Sigmoid colon (tissue), 4 donors: Measurements from ENCODE around the gene ACVR2B.

Source experiments
- CTCF ChIP-seq, 4 experiments: fragments of 450-650 bp in 3 of 4; fragments of 200-600 bp in 1 of 4; IDR thresholded peaks; one replicate each; pipeline ENCODE4 v1.5.1; 2016 to 2019; ENCODE audit warnings: antibody characterized with exemption in 4 of 4, mild to moderate bottlenecking in 3 of 4, moderate library complexity in 2 of 4
- EP300 ChIP-seq, 4 donors: sonication (generic); formaldehyde crosslinking; IDR thresholded peaks; one replicate each; pipeline ENCODE4 v1.6.1; 2017; ENCODE audit warnings: antibody characterized with exemption in 4 of 4
- POLR2A ChIP-seq, 2 donors: fragments of 450-650 bp; IDR thresholded peaks; one replicate each; pipeline ENCODE4 v1.6.1; 2016; ENCODE audit warnings: antibody characterized with exemption in 2 of 2, mild to moderate bottlenecking in 2 of 2, moderate library complexity in 2 of 2
- POLR2AphosphoS5 ChIP-seq, 4 donors: sonication (generic); formaldehyde crosslinking; IDR thresholded peaks; one replicate each; pipeline ENCODE4 v1.6.1; 2017; ENCODE audit warnings: antibody characterized with exemption in 4 of 4

DNA sequence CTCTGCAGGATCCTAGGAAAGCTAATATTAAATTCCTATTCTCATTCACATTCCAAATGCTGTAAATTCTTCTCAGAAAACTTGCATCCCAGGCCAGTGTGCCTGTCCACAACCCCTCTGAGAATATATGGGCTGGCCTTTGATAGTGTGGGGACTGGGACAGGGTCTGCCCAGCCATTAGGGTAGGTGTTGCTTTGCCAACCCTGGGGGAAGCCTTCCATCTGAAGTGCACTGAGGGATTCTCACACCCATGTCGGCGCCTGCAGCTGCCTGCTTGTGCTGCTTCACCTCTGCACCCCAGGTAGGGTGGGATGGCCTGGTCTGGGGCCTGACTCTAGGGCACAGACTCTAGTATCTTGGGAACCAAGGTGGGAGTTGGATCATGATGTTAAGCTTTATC is 27.2 kb downstream of the ACVR2B start:
- TF ChIP-seq CTCF (IDR thresholded peaks at IDR 0.05): no peak
- no peak for TF ChIP-seq POLR2A (IDR thresholded peaks at IDR 0.05)
- TF ChIP-seq EP300 (IDR thresholded peaks at IDR 0.05): no peak
- TF ChIP-seq POLR2AphosphoS5 (IDR thresholded peaks at IDR 0.05): no peak
